IPS-NIHi7 (cell line): Measurements from ENCODE around the gene CMA1.

Experiments used
- DNase-seq: peaks from one replicate; pipeline ENCODE4 v3.0.0; 2012; ENCODE audit warnings: mixed read lengths; ENCODE audit errors: extremely low spot score

Gene CMA1

DNA sequence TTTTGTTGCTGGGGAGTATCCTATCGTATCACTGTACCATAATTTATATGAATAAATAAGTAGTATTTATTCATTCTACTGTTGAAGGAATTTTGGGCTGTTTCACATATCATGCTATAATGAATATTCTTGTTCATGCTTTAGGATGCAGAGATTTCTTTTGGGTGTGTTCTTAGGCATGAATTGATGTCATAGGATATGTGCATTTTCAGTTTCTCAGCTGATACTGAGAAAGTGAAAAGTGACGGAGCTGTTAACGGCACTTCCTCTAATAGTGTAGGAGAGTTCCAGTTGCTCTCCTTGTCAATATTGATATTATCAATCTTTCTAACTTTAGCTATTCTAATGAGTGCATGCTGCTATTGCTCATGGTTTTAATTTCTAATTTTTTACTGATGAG, 42.3 kb downstream of the CMA1 start:
- DNase-seq = no peak

DNA sequence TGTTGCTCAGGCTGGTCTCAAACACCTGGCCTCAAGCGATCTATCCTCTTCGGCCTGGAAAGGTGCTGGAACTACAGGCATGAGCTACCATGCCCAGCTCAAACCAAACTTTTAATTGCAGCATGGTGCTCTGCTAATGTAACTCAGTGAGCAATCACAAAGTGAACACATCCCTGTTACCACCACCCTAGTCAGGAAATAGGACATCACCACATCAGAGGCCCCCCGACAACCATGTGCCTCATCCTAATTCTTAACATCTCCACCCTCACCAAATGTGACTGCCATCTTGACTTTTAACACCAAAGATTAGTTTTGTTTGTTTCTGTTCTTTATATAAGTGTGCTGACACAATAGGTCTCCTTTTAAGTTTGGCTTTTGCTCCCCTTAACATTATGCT, 42.7 kb downstream of the CMA1 start:
- DNase-seq = no peak

DNA sequence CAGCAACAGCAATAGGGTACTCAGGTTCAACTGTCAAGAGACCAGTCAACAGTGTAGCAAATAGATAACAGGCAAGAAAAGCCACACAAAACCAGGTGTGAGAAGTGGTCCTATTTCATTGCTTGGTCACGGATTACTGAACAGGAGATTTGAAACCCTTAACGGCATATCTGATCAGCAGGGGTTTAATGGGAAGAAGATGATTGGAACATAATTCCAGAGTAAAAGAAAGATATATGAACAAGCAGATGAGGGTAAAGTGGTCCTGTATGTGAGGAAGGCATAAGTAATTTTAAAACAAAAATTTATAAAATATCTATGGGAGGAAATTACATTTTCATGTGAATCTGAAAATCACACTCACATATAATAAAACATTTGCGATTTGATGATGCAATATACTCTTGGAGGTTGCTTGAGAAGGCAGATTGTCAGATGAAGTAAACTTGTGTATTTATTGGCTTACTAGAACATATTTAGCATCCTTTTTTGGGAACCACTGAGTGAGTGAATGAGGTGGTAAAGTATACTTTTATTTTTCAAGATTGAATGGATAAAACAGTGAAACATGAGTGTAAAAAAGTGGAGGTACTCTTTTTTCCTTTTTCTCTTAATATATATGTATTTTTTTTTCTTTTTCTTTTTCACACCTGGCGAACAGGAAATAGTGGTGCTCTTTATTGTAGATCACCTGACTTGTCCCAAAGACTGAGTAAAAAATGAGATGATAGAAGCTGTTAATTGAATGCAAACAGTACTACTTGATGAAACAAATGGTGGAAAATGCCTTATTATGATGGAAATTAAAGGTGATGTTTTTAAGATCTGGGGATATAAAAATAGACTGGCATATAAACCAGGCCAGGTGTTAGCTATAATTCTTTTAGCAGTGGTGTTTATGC, 43.9 kb downstream of the CMA1 start:
- DNase-seq = no peak

DNA sequence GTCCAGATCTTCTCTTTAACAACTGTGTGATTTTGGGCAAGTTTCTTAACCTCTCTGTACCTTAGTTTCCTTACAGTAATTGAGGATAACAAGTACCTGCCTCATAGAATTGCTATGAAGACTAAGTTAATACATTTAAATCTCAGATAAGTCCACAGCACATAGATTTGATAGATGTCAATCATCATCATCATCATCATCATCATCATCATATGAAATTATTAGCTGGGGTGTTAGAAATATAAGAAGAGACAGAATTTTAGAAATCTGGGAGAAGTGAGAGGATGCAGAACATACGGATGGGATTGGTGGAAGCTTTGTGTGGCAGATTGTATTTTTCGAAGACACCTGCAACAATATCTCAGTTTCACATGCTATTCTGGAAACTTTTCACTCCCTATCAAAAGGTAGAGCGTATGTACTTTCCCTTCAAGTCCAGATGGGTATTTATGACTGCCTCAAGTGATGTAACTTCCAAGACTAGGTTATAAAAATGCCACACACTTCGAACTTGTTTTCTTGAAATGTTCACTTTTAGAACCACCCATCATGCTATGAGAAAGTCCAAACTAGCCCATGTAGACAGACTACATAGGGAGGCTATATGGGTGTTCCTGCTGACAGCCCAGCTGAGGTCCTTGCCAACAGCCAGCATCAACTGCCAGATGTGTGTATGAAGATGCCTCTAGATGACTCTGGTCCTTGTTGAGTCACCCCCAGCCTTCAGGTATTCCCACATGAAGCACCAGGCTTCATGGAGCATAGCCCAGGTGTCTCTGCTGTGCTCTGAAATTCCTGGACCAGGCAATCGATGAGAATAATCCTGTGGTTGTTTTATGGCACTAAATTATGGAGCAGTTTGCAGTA, 44.8 kb downstream of the CMA1 start:
- no peak for DNase-seq

DNA sequence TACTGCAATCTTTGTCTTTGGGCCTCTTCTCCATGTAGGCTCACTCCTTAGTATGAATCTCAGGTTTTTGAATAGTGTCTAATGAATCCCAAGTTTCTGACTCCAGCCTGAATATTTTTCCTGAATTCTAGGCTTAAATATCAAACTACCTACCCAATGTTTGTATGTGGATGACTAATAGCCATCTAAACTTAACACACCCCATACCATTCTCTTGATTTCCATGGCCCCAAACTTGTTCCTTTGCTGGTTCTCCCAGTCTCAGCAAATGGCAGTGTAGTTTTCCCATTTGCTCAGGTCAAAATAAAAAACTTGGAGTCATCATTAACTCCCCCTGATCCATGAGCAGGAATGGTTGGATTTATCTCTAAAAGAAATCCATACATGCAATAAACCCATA, 46.7 kb downstream of the CMA1 start:
- DNase-seq = no peak

DNA sequence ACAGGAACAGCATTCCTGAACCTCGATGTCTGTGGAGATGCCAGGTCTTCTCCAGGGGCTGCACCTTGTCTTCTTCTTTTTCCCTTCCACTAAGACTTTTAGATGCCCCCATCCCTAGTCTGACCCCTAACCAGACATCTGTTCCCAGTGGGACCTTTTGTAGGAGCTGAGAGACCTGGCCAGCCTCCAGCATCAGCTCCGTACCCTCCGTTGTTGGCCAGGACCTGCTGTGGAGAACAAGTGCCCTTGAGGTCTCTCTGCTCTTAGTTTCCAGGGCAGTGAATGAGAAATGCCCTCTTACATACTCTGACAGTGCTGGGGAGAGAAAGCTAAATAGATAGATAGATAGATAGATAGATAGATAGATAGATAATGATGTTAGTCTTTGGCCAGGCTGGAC, 48.7 kb downstream of the CMA1 start:
- DNase-seq = no peak

DNA sequence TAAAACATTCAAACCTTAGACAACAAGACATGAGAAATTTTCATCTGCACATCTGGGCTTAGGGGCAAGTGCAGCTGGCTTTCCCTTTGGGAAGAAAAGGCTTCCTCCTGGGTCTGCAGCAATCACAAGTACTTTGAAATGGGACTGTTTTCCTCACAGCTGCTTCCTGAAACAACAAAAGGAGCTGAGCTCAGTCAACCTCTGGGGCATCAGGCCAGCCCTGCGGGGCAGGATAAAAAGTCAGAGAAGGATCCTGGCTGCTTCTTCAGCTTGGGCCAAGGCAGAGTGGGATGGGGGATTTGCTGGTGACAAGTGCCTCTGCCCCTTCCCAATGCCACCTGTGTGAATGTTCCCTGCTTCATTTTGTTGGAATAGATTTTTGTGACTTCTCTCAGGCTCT, 49.3 kb downstream of the CMA1 start:
- no peak for DNase-seq

DNA sequence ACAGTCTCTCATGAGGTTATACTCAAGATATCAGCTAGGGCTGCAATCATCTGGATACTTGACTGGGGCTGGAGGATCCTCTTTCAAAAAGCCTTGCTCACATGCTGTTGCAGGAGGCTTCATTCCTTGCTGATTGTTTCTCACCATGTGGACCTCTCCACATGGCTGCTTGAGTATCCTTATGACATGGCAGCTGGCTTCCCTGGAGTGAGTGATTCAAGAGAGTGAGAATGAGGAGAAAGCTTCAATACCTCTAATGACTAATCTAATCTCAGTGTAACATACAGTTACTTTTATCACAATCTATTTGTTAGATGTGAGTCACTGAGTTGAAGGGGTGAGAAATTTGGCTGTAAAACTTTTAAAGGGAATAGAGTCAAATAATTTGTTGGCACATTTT, 51.1 kb downstream of the CMA1 start:
- DNase-seq = no peak
